ENCODE data around the gene DNAJA4. TPM values are rescaled to one million over a fixed set of nuclear protein-coding genes. Genes with fewer than 3 reads are reported as not detected.
A peak's percentile ranks its signal among the peaks of the same experiment; 100 is the strongest.

The DNAJA4 gene
- total and polyA plus RNA-seq, 7 donors, result 7.4 to 26.1 (median 16.8) TPM

DNA sequence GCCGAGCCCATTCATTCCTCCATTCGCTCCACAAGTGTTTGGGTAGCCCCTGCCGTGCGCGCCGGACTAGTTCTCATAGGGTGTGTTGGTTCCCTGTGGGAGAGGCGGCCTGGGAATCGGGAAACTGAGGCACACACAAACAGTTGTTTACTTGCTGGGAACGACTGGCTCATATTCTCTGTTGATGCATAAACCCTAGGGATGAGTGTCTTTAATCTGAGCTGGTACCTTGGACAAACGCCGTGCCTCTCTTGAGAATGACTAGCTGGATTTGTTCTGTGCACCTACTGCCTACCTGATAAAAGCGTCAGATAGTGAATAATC is 737 bp downstream of the DNAJA4 start:
- DNase-seq, result no peak
- peak overlapping the region; percentile 65 to 88 (median 80) for H3K27ac ChIP-seq
- intact Hi-C loops (cut with DNase I), result no loop called here
- peaks cover 2 to 47% (median 30%) of the 10 kb centered on the region in 4 donors for H3K4me1 ChIP-seq
- no peaks in the 10 kb centered on the region for H3K27me3 ChIP-seq
- no peaks in the 10 kb centered on the region for H3K9me3 ChIP-seq
- TF ChIP-seq EP300 (IDR thresholded peaks at IDR 0.05) (no peak), POLR2AphosphoS5 (IDR thresholded peaks at IDR 0.05) (no peak), POLR2A (IDR thresholded peaks at IDR 0.05) (no peak)
- TF ChIP-seq, protein P1, sequence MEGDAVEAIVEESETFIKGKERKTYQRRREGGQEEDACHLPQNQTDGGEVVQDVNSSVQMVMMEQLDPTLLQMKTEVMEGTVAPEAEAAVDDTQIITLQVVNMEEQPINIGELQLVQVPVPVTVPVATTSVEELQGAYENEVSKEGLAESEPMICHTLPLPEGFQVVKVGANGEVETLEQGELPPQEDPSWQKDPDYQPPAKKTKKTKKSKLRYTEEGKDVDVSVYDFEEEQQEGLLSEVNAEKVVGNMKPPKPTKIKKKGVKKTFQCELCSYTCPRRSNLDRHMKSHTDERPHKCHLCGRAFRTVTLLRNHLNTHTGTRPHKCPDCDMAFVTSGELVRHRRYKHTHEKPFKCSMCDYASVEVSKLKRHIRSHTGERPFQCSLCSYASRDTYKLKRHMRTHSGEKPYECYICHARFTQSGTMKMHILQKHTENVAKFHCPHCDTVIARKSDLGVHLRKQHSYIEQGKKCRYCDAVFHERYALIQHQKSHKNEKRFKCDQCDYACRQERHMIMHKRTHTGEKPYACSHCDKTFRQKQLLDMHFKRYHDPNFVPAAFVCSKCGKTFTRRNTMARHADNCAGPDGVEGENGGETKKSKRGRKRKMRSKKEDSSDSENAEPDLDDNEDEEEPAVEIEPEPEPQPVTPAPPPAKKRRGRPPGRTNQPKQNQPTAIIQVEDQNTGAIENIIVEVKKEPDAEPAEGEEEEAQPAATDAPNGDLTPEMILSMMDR (IDR thresholded peaks at IDR 0.05), result no peak
- H3K36me3 ChIP-seq, result no peaks in the 10 kb centered on the region
- peak overlapping the region; percentile 48 to 74 (median 58) for H3K4me3 ChIP-seq
- 19 to 54% methylated on average over 12 of the region's 12 CpGs for WGBS, 2 donors

DNA sequence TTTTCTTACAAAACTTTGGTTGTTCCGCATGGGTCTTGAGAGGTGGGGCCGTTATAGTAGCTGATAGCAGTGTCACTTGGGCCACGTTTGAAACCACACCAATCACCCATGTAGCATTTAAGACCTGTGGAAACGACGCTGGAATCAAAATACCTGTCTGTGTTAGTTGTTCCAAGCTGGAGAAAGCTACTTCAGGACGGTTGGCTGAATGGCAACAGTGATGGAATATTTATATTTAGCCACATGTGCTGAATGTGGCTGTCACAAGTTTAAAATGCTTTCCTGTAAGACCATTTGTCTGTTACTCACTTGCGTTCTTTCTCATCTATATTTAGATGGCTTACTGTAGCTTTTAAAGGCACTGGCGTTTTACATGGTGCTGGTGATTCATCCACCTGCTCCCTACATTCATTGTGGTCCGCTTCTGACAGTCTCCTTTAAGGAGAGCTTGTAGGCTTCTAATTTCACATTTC is 1.4 kb downstream of the DNAJA4 start:
- intact Hi-C loops (cut with DNase I), result loop anchor here (2.0 kb wide), 1 partner anchor 33 kb away; the partner anchor contains the start of gene SKIC8
- peaks cover 2 to 47% (median 30%) of the 10 kb centered on the region in 4 donors for H3K4me1 ChIP-seq
- no peak for DNase-seq
- H3K9me3 ChIP-seq, result no peaks in the 10 kb centered on the region
- peak overlapping the region; percentile 65 to 88 (median 80) for H3K27ac ChIP-seq
- H3K36me3 ChIP-seq, result peaks cover 0 to 5% (median 0%) of the 10 kb centered on the region in 4 donors
- no peaks in the 10 kb centered on the region for H3K27me3 ChIP-seq
- TF ChIP-seq POLR2A (IDR thresholded peaks at IDR 0.05) (no peak), EP300 (IDR thresholded peaks at IDR 0.05) (peak in 3 of 4 donors; percentile 42 to 96 (median 74)), POLR2AphosphoS5 (IDR thresholded peaks at IDR 0.05) (peak; percentile 28 to 86 (median 47))
- TF ChIP-seq, protein P1 (IDR thresholded peaks at IDR 0.05), result no peak
- 67 to 72% methylated on average over 9 of the region's 9 CpGs for WGBS, 2 donors
- H3K4me3 ChIP-seq, result peak overlapping the region in 2 of 4 donors; percentile 62 to 74

DNA sequence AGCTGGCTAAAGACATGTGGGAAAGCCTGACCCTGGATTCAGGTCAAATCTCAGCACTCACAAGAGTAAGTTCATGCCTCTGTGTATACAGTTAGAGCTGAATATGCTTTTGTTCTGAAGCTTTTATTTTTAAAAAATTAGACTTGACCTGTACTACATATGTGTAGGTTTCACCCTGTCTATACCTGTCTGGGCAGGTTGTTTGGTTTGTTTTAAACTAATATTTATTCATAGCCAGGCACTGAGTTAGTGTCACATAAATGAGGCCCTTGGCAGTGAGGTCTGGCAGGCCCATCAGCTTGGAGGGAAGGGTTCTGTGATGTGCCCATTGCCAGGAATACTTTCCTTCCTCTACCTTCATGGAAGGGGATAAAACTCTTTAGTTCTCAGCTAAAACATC is 1.9 kb downstream of the DNAJA4 start:
- no peak overlapping the region for H3K4me3 ChIP-seq
- TF ChIP-seq, protein P1 (IDR thresholded peaks at IDR 0.05), result no peak
- TF ChIP-seq EP300 (IDR thresholded peaks at IDR 0.05) (no peak), POLR2AphosphoS5 (IDR thresholded peaks at IDR 0.05) (no peak), POLR2A (IDR thresholded peaks at IDR 0.05) (no peak)
- no peak for DNase-seq

DNA sequence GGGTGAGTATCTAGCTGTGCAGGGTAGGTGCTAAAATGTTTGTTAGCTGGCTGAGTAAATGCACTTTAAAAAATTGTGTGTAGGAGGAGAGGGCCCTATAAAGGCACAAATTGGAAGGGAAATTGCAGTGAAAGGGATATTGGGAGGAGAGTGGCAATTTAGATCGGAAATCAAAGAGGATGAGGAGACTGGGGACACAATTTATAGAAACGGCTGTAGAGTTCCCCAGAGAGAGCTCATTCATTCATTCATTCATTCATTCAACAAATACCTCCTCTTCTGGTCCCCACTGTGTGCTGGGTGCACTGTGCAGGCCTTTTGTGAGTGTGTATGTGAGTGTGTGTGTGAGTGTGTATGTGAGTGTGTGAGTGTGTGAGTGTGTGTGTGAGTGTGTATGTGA is 2.4 kb downstream of the DNAJA4 start:
- intact Hi-C loops (cut with DNase I), result loop anchor here (2.0 kb wide), 1 partner anchor 32 kb away; the partner anchor contains the start of gene SKIC8
- TF ChIP-seq, protein P1 (IDR thresholded peaks at IDR 0.05), result no peak
- no peak for TF ChIP-seq POLR2A (IDR thresholded peaks at IDR 0.05)
- no peak for TF ChIP-seq POLR2AphosphoS5 (IDR thresholded peaks at IDR 0.05)
- TF ChIP-seq EP300 (IDR thresholded peaks at IDR 0.05), result no peak
- H3K27ac ChIP-seq, result peak overlapping the region; percentile 65 to 88 (median 80)

More for the DNA sequence above, 1.9 kb downstream of the DNAJA4 start:
- H3K27me3 ChIP-seq, result no peaks in the 10 kb centered on the region
- H3K27ac ChIP-seq, result peak overlapping the region; percentile 65 to 88 (median 80)
- H3K36me3 ChIP-seq, result peaks cover 0 to 8% (median 0%) of the 10 kb centered on the region in 4 donors
- intact Hi-C loops (cut with DNase I), result loop anchor here (2.0 kb wide), 1 partner anchor 33 kb away; the partner anchor contains the start of gene SKIC8
- H3K4me1 ChIP-seq, result peaks cover 2 to 47% (median 30%) of the 10 kb centered on the region in 4 donors
- H3K9me3 ChIP-seq, result no peaks in the 10 kb centered on the region

More for the DNA sequence above, 2.4 kb downstream of the DNAJA4 start:
- H3K36me3 ChIP-seq, result peaks cover 0 to 8% (median 0%) of the 10 kb centered on the region in 4 donors
- no peaks in the 10 kb centered on the region for H3K9me3 ChIP-seq
- DNase-seq, result no peak
- 75 to 87% methylated on average over 2 of the region's 2 CpGs for WGBS, 2 donors
- peaks cover 2 to 47% (median 30%) of the 10 kb centered on the region in 4 donors for H3K4me1 ChIP-seq
- H3K4me3 ChIP-seq, result no peak overlapping the region
- H3K27me3 ChIP-seq, result no peaks in the 10 kb centered on the region

Data from sigmoid colon (tissue), 7 donors.